ENCODE measurements around the gene TRPV3. TPM values are rescaled to one million over a fixed set of nuclear protein-coding genes. Genes with fewer than 3 reads are reported as not detected.

The TRPV3 gene
- total RNA-seq, 1 donor = 0.21 TPM

Other genes with a start within 250 kb of the TRPV3 start
- gene OR3A2, start 171.5 kb downstream of the TRPV3 start, total RNA-seq = 0.63 TPM
- 0.10 TPM for gene OR1E1, start 159.4 kb downstream of the TRPV3 start, total RNA-seq
- not detected for gene OR3A3, start 146.4 kb downstream of the TRPV3 start, total RNA-seq
- gene OR1E2, start 124.0 kb downstream of the TRPV3 start, total RNA-seq = not detected
- gene SPATA22, start 86.0 kb downstream of the TRPV3 start, total RNA-seq = not detected
- gene ASPA, start 81.8 kb downstream of the TRPV3 start, total RNA-seq = not detected
- 1.2 TPM for gene TRPV1, start 51.6 kb upstream of the TRPV3 start, total RNA-seq
- 4.7 TPM for gene SHPK, start 78.4 kb upstream of the TRPV3 start, total RNA-seq
- gene CTNS, start 78.9 kb upstream of the TRPV3 start, total RNA-seq = 4.5 TPM
- 25.4 TPM for gene TAX1BP3, start 110.8 kb upstream of the TRPV3 start, total RNA-seq
- 15.5 TPM for gene EMC6, start 111.0 kb upstream of the TRPV3 start, total RNA-seq
- gene P2RX5, start 138.3 kb upstream of the TRPV3 start, total RNA-seq = 15.6 TPM
- gene HASPIN, start 166.1 kb upstream of the TRPV3 start, total RNA-seq = 0.52 TPM
- 23.1 TPM for gene ITGAE, start 243.4 kb upstream of the TRPV3 start, total RNA-seq